HG02763 (cell line): ENCODE measurements around the gene TOMM40L.
"Not testable (repeated sequence)": the region's sequence is repeated elsewhere in the genome, so short reads cannot be mapped to it uniquely, and the experiment has no call there.

Experiments used
- ATAC-seq: cut with Tn5 transposase; IDR thresholded peaks from one replicate; pipeline ENCODE4 v1.9.1; 2021; ENCODE audit warnings: mild to moderate bottlenecking, moderate library complexity; ENCODE audit not compliant: unreplicated experiment

TOMM40L gene

GRCh38 chr1:161218301-161219077, 7.4 kb upstream of the TOMM40L start:
- ATAC-seq = no peak

DNA sequence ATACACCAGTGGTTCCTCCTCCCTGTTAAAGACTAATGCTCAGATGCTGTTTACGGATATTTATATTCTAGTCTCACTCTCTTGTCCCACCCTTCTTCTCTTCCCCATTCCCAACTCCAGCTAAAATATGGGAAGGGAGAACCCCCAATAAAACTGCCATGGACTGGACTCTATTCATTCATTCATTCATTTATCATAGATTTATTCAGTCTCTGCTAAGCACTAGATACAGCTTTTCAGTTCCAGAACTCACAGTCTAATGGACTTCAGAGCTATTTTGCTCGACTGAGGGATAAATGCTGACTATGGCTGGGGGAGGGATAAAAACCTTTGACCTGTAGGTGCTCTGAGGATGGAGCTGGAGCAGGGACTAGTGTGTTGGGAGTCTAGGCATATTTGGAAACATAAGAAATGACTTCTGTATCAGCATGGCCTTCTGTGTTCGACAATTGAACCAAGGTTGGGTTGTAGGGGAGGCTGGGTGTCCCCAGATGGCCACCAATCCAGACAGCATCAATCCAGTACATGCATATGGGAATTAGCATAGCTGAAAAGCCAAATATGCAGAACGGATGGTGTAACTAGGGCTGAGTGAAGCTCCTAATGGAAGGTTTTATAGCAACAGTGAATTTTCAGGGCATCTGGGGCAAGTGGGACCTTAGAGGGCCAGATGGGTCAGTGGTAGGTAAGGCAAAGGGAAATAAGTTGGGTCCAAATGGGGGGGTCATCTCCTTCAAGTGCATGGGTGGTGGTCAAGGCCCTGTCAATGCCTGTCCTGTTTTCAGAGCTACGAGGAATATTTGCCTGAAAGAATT, 6.6 kb upstream of the TOMM40L start:
- no peak for ATAC-seq

DNA sequence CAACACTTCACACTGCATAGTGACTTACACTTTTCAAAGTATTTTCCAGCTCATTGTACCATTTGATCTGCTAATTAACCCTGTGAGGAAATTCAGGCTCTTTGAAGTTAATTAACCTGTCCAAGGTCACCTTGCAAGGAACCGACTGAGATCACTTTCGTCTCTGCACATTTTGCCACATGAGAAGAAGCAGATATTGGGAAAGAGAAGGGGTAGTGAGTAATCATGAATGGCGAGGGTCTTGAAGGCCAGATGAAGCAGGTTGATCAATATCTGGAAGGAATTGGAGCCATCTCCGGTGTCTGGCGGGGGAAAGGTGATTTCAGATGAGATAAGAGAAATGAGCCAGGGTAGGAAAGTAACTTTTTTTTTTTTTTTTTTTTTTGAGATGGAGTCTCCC, 5.9 kb upstream of the TOMM40L start:
- no peak for ATAC-seq

DNA sequence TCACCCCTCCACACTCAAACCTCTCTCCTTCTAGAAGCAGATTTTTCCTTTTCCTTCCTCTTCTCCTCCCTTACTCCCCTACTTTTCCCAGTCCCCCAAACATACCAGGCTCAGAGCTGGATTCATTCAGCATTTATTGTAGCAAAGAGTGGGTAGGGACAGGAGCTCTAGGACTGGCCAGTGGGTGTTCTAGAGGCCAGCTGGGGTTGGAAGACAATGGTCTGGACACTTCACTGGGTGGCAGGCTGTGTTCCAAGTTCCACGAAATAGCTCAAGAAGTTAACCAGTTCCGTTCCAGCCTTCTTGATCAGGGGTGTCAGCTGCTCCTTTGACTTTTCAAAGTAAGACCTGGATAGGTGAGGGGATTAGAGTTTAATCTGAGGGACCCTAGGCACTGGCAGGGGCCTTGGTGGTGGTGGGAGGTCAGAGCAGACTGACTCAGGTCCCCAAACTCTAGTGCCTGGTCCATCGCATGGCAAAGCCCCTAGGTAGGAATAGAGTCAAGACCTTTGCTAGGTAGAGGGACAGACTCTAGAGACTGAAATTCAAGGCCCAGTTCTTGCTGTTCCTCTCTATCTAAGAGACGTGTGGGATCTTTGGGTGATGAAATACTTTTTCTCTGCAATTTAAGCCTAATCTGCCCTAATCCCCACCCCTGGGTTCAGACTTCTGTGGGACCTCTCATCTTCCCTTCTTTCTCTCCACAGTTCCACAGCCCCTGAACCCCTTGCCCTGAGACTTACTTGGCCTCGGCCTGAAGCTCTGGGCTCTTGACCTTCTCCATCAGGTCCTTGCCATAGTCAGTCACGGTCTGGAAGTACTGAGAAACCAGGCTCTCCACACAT, 3.5 kb upstream of the TOMM40L start:
- ATAC-seq = no peak

- no peak for ATAC-seq
Measured at GRCh38 chr1:161223805-161224694, 1.8 kb upstream of the TOMM40L start.

GRCh38 chr1:161224695-161225087, 1.2 kb upstream of the TOMM40L start:
- ATAC-seq = not testable (repeated sequence)

- no peak for ATAC-seq
Measured at GRCh38 chr1:161225178-161225533, 704 bp upstream of the TOMM40L start.

- ATAC-seq = no peak
Measured at GRCh38 chr1:161226320-161226711, 456 bp downstream of the TOMM40L start.

DNA sequence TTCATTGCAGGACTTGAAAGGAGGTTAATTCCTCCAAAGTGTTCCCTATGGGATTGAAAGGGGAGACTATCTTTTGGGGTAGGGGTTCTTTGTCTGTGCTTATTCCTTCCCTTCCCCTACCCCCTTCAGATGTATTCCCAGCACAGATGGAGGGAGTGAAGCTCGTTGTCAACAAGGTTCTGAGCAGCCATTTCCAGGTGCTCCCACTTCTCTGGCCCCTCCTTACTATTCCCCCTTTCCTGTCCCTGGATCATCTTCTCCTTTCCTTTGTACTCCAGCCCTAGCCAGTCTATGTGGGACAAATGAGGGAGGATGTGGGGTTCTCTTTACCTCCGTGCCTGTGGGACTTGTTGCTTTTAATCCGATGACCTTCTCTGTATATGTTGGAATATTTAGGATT, 899 bp downstream of the TOMM40L start:
- ATAC-seq = no peak

DNA sequence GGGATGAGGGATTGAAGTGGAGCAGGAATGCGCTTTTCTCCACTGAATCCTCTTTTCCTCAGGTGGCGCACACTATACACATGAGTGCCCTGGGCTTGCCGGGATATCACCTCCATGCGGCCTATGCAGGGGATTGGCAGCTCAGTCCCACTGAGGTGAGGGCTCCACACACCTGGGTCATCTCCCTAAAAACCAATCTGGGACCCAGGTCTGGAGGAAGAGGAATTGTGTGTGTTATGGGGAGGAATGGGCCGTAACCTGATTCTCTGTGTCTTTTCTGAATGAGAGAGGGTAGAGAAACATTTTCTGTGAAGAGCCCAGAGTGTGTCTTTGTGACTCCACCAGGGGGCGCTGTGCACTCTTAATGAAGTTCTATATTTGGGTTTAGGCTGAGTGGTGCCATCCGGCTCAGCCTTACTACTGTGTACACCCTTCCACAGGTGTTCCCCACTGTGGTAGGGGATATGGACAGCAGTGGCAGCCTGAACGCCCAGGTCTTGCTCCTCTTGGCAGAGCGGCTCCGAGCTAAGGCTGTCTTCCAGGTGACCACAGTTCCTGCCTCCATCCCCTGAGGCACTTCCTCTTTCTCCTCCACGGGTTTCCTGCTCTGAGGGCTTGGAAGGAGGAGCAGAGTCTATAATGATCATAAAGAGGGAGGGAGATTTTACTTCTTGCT, 1.5 kb downstream of the TOMM40L start:
- peak; percentile 30 for ATAC-seq

- no peak for ATAC-seq
Measured at GRCh38 chr1:161228032-161228431, 2.2 kb downstream of the TOMM40L start.

- ATAC-seq = no peak
Measured at GRCh38 chr1:161229896-161230295, 4.0 kb downstream of the TOMM40L start.

GRCh38 chr1:161230762-161231161, 4.9 kb downstream of the TOMM40L start:
- no peak for ATAC-seq

DNA sequence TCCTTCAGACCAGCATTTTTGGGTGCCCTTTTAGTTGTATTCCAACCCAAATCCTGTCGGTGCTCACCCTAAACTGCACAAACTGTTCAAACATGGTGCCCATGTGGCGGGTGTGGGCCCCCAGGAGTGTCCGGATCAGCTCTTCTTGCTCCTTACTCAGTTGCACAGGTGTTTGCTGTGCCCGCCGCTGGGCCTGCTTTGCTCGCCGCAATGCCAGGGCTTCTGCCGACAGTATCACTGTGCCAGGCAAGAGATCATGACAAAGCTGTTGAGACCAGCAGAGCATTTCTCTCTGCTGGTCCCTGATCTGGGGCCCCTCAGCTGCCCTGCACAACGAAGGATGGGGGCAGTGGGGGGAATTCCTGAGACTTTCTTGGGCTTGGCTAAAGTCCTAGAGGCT, 7.2 kb downstream of the TOMM40L start:
- no peak for ATAC-seq

DNA sequence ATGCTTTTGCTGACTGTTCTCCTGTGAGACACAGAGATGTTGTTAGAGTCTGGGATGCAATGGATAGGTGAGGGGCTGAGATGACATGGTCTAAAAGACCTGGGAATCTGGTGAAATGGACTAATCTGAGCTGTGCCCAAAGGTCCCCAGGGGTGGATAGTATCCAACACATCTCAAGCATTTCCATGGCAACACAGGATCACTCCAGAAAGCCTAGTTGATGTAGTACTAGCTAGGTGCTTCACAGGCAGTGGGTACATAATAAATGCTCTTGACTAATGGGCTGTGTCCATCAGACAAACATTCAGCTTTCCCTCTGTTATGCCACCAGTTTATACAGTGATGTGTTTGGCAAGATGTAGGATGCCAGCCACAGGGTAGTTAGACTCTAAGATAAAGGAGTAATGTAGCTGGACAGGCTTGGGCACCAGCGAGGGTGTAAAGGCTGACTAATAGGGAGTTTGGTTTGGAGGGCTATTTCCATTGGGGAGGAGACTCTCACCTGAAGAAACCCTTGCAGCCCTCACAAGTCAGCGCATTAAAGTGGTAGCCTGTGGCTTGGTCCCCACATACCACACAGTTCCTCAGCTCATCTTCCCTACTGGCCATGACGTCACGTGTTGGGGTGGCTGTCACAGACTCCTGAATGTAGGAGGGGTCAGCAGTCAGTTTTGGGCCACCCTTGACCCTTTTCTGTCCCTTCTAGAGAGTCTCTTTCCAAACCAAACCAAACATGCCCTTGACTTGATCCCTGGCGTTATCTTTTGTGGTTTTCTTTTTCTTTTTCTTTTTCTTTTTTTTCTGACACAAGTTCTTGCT, 10.3 kb downstream of the TOMM40L start:
- no peak for ATAC-seq

DNA sequence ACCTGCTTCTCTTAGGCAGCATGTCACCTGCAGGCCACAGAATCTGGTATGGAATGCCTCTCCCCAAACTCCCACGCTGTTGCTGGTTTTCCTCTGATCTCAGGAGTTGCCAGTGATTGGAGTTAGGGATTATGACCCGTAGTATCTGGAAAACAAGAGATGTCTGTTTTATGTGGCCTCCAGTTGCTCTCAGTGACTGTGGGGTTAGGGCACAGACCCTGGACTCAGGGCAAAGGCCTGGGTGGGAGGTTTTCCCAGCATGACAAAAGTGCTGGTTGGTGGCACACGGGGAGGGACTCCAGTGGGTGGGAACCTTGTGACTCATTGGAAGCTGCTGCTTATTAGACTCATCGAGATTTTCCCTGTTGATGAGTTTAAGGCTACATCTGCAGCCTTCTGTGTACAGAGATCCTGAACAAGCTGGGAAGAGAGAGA, 12.2 kb downstream of the TOMM40L start, which contains the start of gene NR1I3:
NR1I3 (minus strand) TSS at position 165 of the 435 bp plus-strand sequence. CDS start 1,638 bp downstream, outside the sequence.
- no peak for ATAC-seq

- no peak for ATAC-seq
Measured at GRCh38 chr1:161241682-161242081, 15.8 kb downstream of the TOMM40L start.

DNA sequence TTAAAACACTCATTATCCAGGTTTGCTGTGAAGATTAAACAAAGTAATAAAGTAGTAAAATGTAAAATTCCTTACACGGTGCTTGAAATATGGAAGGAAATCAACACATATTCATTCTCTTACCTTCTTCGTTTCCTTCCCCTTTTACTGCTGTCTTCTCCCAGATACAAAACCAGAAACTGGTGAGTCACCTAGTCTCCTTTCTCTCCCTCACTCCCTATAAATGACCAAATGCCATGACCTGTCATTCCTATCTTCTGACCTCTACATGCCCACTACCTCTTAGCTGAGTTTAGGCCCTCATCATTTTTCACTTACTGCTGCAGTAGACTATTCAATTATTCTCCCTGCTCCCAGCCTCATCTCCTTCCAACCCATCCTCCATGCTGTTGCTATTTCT, 16.5 kb downstream of the TOMM40L start:
- ATAC-seq = no peak

- no peak for ATAC-seq
Measured at GRCh38 chr1:161244888-161245287, 19.0 kb downstream of the TOMM40L start.
